Measurements from ENCODE around the gene TMEM223.

DNA sequence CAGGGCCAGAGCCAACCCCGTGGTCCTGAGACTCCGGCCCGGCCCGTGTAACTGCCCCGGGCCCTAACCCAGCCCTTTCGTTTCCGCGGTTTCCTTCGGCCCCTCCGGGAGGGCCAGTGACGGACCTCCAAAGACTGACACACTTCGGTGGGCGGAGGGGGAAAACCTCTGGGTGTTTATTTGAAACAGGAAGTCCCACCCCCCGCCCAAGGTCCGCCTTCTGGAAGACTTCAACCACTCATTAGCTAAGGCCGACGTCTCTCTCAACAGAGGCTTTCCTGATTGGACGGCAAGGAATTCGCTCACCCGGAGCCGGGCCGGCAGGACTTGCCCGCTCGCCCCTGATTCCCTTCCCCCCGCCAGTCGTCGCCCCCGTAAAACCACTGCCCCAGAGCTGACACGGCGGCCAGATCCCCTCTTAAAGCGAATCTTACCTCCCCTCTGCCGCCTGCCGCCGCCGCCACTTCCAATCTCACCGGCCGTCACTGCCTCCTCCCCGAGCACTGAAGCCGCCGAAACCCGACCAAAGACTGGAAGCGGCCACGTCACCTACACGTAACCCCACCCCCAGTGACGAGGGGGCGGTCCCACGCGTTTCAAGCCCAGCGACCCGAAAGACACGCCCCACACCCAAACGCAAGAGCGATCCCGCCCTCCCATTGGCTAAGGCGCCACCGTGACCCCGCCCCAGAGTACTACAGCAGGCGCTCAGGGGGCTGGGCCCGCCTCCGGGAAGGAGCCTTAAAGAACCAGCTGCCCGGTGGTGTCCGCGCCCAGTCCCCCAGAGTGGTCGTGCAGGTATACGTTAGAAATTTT is 39.9 kb upstream of the TMEM223 start, which contains the start of gene STX5:
- TF ChIP-seq, protein P1, sequence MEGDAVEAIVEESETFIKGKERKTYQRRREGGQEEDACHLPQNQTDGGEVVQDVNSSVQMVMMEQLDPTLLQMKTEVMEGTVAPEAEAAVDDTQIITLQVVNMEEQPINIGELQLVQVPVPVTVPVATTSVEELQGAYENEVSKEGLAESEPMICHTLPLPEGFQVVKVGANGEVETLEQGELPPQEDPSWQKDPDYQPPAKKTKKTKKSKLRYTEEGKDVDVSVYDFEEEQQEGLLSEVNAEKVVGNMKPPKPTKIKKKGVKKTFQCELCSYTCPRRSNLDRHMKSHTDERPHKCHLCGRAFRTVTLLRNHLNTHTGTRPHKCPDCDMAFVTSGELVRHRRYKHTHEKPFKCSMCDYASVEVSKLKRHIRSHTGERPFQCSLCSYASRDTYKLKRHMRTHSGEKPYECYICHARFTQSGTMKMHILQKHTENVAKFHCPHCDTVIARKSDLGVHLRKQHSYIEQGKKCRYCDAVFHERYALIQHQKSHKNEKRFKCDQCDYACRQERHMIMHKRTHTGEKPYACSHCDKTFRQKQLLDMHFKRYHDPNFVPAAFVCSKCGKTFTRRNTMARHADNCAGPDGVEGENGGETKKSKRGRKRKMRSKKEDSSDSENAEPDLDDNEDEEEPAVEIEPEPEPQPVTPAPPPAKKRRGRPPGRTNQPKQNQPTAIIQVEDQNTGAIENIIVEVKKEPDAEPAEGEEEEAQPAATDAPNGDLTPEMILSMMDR (IDR thresholded peaks at IDR 0.05; ENCODE audit: low read depth, low read length, poor library complexity, severe bottlenecking), result no peak
- no peak for TF ChIP-seq EZH2phosphoT487 (IDR thresholded peaks at IDR 0.05; ENCODE audit: borderline replicate concordance, low read length)

Measured in DOHH2 (cell line).